IMR-90 (cell line): Measurements from ENCODE around the gene PROCA1. TPM values are rescaled to one million over a fixed set of nuclear protein-coding genes. Genes with fewer than 3 reads are reported as not detected.

ENCODE experiments used
- ATAC-seq: fragments of 200-7000 bp; cut with Tn5 transposase; 2 replicates; pipeline ENCODE4 v1.9.1; 2020; ENCODE audit warnings: low read depth, mild to moderate bottlenecking, moderate library complexity
- BruUV-seq: library from RNA; stranded (reverse); fragments of 400-500 nt; replicated peaks from 2 replicates; lab custom pipeline; 2021; lab: Mats Ljungman, UMichigan
- CTCF ChIA-PET: fragments of 300-600 bp; formaldehyde crosslinking; extraction: SDS; loops from one replicate; lab custom pipeline; 2021; ENCODE audit warnings: antibody characterized with exemption; lab: Yijun Ruan, JAX
- POLR2A ChIA-PET: fragments of 300-600 bp; sonication (Branson Sonifier 250); formaldehyde crosslinking; loops from one replicate; lab custom pipeline; 2022; ENCODE audit warnings: antibody characterized with exemption; ENCODE audit not compliant: unreplicated experiment; lab: Charles Lee
- DNase-seq: peaks from one replicate; pipeline ENCODE4 v3.0.0; 2013
- H2AFZ ChIP-seq: replicated peaks from 2 replicates; pipeline ENCODE3; 2013; ENCODE audit warnings: low read length, mild to moderate bottlenecking; ENCODE audit not compliant: poor library complexity
- H2AK5ac ChIP-seq: 2 replicates; pipeline ENCODE4 v1.6.1; 2013; ENCODE audit warnings: low read depth, low read length, inconsistent platforms
- H2AK9ac ChIP-seq: replicated peaks from 2 replicates; pipeline ENCODE3; 2013; ENCODE audit warnings: mild to moderate bottlenecking, low read depth, low read length, moderate library complexity; ENCODE audit not compliant: poor library complexity
- H2BK120ac ChIP-seq: 2 replicates; pipeline ENCODE4 v1.6.1; 2013; ENCODE audit warnings: low read depth, low read length, inconsistent platforms
- H2BK15ac ChIP-seq: 3 replicates; pipeline ENCODE4 v1.6.1; 2013; ENCODE audit warnings: low read depth, low read length, inconsistent platforms
- H2BK20ac ChIP-seq: 2 replicates; pipeline ENCODE4 v1.6.1; 2013; ENCODE audit warnings: low read depth, mild to moderate bottlenecking, inconsistent platforms, low read length, moderate library complexity
- H2BK5ac ChIP-seq: 2 replicates; pipeline ENCODE4 v1.6.1; 2013; ENCODE audit warnings: mild to moderate bottlenecking, low read depth, low read length, inconsistent platforms; ENCODE audit not compliant: poor library complexity, severe bottlenecking
- H3K14ac ChIP-seq: replicated peaks from 2 replicates; pipeline ENCODE4 v1.6.1; 2013; ENCODE audit warnings: low read depth, low read length, inconsistent platforms
- H3K18ac ChIP-seq: 2 replicates; pipeline ENCODE4 v1.6.1; 2013; ENCODE audit warnings: low read depth, low read length, control low read depth
- H3K23ac ChIP-seq: 2 replicates; pipeline ENCODE4 v1.6.1; 2013; ENCODE audit warnings: low read depth, low read length, inconsistent platforms
- H3K27ac ChIP-seq: 2 replicates; pipeline ENCODE4 v1.5.1; 2013; ENCODE audit warnings: mild to moderate bottlenecking, control low read depth, low read length; ENCODE audit not compliant: insufficient read depth
- H3K27me3 ChIP-seq: 2 replicates; pipeline ENCODE4 v1.6.1; 2013; ENCODE audit warnings: low read length; ENCODE audit not compliant: control insufficient read depth, insufficient read depth
- H3K36me3 ChIP-seq: 2 replicates; pipeline ENCODE4 v1.6.1; 2013; ENCODE audit warnings: low read length, mixed read lengths; ENCODE audit not compliant: control insufficient read depth, insufficient read depth
- H3K4ac ChIP-seq: 2 replicates; pipeline ENCODE4 v1.6.1; 2013; ENCODE audit warnings: low read depth, low read length, inconsistent platforms
- H3K4me1 ChIP-seq: 2 replicates; pipeline ENCODE4 v1.6.1; 2013; ENCODE audit warnings: low read length, mixed read lengths; ENCODE audit not compliant: control insufficient read depth, insufficient read depth
- H3K4me2 ChIP-seq: 2 replicates; pipeline ENCODE4 v1.6.1; 2013; ENCODE audit warnings: low read depth, mild to moderate bottlenecking, control low read depth, low read length, moderate library complexity
- H3K4me3 ChIP-seq: 2 replicates; pipeline ENCODE4 v1.5.1; 2013; ENCODE audit warnings: low read depth, mild to moderate bottlenecking, control low read depth, low read length, moderate library complexity; ENCODE audit not compliant: insufficient read depth
- H3K56ac ChIP-seq: 2 replicates; pipeline ENCODE4 v1.6.1; 2013; ENCODE audit warnings: low read length, inconsistent platforms; ENCODE audit not compliant: insufficient read depth; ENCODE audit errors: extremely low read depth
- H3K79me1 ChIP-seq, 2 experiments: 2 replicates each; pipeline ENCODE4 v1.6.1; 2013; ENCODE audit warnings: low read length in 2 of 2, inconsistent platforms in 1 of 2, low read depth in 1 of 2
- H3K9ac ChIP-seq: 2 replicates; pipeline ENCODE4 v1.6.1; 2013; ENCODE audit warnings: low read depth, low read length, control low read depth
- H3K9me1 ChIP-seq: 2 replicates; pipeline ENCODE4 v1.6.1; 2013; ENCODE audit warnings: low read length, inconsistent platforms; ENCODE audit not compliant: insufficient read depth
- H3K9me3 ChIP-seq: 2 replicates; pipeline ENCODE4 v1.6.1; 2013; ENCODE audit warnings: low read length; ENCODE audit not compliant: control insufficient read depth, insufficient read depth
- H4K20me1 ChIP-seq: 2 replicates; pipeline ENCODE4 v1.6.1; 2013; ENCODE audit warnings: low read length, inconsistent platforms; ENCODE audit not compliant: insufficient read depth
- H4K5ac ChIP-seq: 2 replicates; pipeline ENCODE4 v1.6.1; 2013; ENCODE audit warnings: mild to moderate bottlenecking, low read depth, low read length, control low read depth
- H4K8ac ChIP-seq, 2 experiments: 2 replicates each; pipeline ENCODE4 v1.6.1; 2013; ENCODE audit warnings: low read depth in 2 of 2, low read length in 2 of 2, control low read depth in 1 of 2, inconsistent platforms in 1 of 2
- H4K91ac ChIP-seq: 2 replicates; pipeline ENCODE4 v1.6.1; 2013; ENCODE audit warnings: low read depth, low read length, inconsistent platforms; ENCODE audit not compliant: insufficient read depth
- MAZ ChIP-seq: IDR thresholded peaks from 2 replicates; pipeline ENCODE4 v1.6.1; 2012; ENCODE audit warnings: low read depth, mild to moderate bottlenecking, low read length, improper control_type of control experiment, moderate library complexity, borderline replicate concordance
- MXI1 ChIP-seq: IDR thresholded peaks from 2 replicates; pipeline ENCODE4 v1.6.1; 2012; ENCODE audit warnings: low read depth, mild to moderate bottlenecking, low read length, moderate library complexity, borderline replicate concordance
- RAD21 ChIP-seq: IDR thresholded peaks from 2 replicates; pipeline ENCODE4 v1.6.1; 2012; ENCODE audit warnings: low read length, improper control_type of control experiment
- WGBS, 2 experiments: methylation state at CpG; one replicate each; pipeline versions ENCODE4 v1.1.5 to v1.1.7; 2013; ENCODE audit warnings: missing lambda C conversion rate in 2 of 2; ENCODE audit not compliant: insufficient read length in 1 of 2; ENCODE audit errors: extremely low coverage in 2 of 2; 5-methylcytosine and 5-hydroxymethylcytosine counted together
- dilution Hi-C: fragments of 300-500 bp; cut with HindIII; formaldehyde crosslinking; loops from one replicate; pipeline ENCODE4 v1.14.3; 2018; ENCODE audit warnings: low sequenced_read_pairs; ENCODE audit not compliant: unreplicated experiment
- in situ Hi-C: fragments of 300-500 bp; cut with MboI; formaldehyde crosslinking; loops from 3 replicates; pipeline ENCODE4 v1.14.3; 2019; ENCODE audit warnings: low sequenced_read_pairs, inconsistent platforms, mixed read lengths
- intact Hi-C: fragments of 100-400 bp; cut with micrococcal nuclease; formaldehyde crosslinking; loops from 2 replicates; pipeline ENCODE4 v1.10.0; 2022
- polyA plus RNA-seq, 3 experiments: library from polyadenylated mRNA; depleted of rRNA; stranded (reverse); fragments of >200 nt; gene quantifications; 2 replicates each; pipeline ENCODE4 v1.2.3, GENCODE V29; 2012; ENCODE audit warnings: low replicate concordance in 1 of 3
- total RNA-seq: library from RNA; depleted of rRNA; stranded (reverse); fragments of >200 nt; gene quantifications from 2 replicates; pipeline ENCODE4 v1.2.3, GENCODE V29; 2012

PROCA1 gene
- total and polyA plus RNA-seq, 2 of the 4 experiments (the other 2 are of a cell fraction): 0.36 to 1.7 TPM

DNA sequence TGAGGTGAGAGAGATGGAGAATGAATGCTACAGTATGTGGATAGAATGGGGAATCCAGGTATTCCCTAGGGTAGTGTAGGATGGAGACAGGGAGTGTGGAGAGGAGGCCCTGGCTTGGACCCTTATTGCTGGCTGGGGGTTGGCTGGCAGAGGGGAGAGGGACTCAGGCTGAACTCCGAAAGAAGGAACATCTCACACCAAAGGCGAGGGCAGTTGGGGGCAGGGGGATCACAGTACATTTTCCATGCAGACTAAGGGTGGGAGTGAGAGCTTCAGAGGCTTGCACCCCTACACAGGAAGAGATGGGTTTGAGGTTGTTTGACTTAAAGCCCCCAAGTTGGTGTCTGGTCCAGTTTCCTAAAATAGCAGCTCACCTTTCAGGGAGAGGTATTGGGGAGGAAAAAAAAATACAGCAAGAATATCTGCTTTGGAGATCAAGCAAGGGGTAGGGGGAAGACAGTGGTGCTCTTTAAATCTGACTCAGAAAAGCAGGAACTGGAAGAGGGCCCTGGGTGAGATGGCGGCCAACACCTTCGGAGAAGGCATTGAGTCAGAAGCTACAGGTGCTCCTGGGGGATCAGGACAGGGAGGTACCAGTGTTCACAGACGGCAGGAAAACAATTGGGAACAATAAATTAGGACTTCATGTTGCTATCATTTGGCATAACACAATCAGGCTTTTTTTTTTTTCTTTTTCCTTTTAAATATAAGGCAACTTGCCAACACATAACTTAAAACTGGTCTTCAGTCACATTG, 44.5 kb upstream of the PROCA1 start:
- Histone ChIP-seq H3K79me1 (peaks cover 11 to 64% of the 10 kb centered on the region in 2 experiments; a peak in 3 of 4 replicates), H3K4ac (no peak overlapping the region), H4K20me1 (peaks cover 33% of the 10 kb centered on the region; the same call in 1 of the 2 replicates), H3K4me1 (peaks cover 5% of the 10 kb centered on the region), H2AK9ac (no peak overlapping the region), H3K18ac (no peak overlapping the region), H3K27me3 (no peaks in the 10 kb centered on the region), H2BK15ac (no peak overlapping the region), H3K27ac (no peak overlapping the region), H2BK120ac (no peak overlapping the region), H3K56ac (no peak overlapping the region), H3K9ac (no peak overlapping the region), H2AFZ (no peak overlapping the region), H3K23ac (no peak overlapping the region), H3K36me3 (peaks cover 37% of the 10 kb centered on the region), H3K4me2 (no peak overlapping the region), H3K9me3 (no peaks in the 10 kb centered on the region), H3K9me1 (no peaks in the 10 kb centered on the region), H4K5ac (no peak overlapping the region), H4K8ac (no peak overlapping the region), H2BK20ac (no peak overlapping the region), H2BK5ac (no peak overlapping the region), H3K4me3 (no peak overlapping the region), H3K14ac (no peak overlapping the region), H2AK5ac (no peak overlapping the region), H4K91ac (no peak overlapping the region)
- in situ Hi-C loops (no loop called here), intact Hi-C loops (no loop called here), dilution Hi-C loops (no loop called here)
- ChIA-PET POLR2A (no interaction called here), CTCF (interaction anchor here (0.6 kb wide), 1 partner anchor 11 kb away, joined by 3 read pairs; no protein-coding TSS in a partner anchor)
- 93% methylated on average over 3 of the region's 5 CpGs; no CpG with 5 or more reads in 1 of the 2 experiments for WGBS, 2 experiments
- TF ChIP-seq MXI1 (no peak), RAD21 (no peak), MAZ (no peak)
- no peak for DNase-seq
- BruUV-seq: no TSS peak
- no peak for ATAC-seq
